ENCODE data around the gene OR2T29. TPM values are rescaled to one million over a fixed set of nuclear protein-coding genes. Genes with fewer than 3 reads are reported as not detected.
"Not testable (repeated sequence)": the region's sequence is repeated elsewhere in the genome, so short reads cannot be mapped to it uniquely, and the experiment has no call there.

Gene OR2T29
- total and polyA plus RNA-seq, 11 donors: not detected

DNA sequence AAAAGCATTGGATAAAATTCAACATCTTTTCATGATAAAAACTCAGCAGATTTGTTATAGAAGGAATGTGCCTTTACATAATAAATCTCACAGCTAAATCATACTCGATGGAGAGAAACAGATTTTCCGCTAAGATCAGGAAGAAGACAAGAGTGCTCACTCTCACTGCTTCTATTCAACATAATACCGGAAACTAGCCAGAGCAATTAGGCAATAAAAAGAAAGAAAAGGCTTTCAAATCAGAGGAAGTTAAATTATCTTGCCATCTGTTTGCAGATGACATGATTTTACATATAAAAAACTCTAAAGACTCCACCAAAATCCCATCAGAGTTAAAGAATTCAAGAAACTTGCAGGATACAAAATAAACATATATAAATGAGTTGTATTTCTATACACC, 8.2 kb upstream of the OR2T29 start:
- H3K4me3 ChIP-seq; H3K27me3 ChIP-seq; intact Hi-C loops (cut with DNase I); ATAC-seq; H3K4me1 ChIP-seq; H3K9me3 ChIP-seq; H3K36me3 ChIP-seq; H3K27ac ChIP-seq; DNase-seq: not testable (repeated sequence)
- WGBS, 4 donors: 69 to 86% (median 77%) methylated on average over 3 of the region's 3 CpGs

DNA sequence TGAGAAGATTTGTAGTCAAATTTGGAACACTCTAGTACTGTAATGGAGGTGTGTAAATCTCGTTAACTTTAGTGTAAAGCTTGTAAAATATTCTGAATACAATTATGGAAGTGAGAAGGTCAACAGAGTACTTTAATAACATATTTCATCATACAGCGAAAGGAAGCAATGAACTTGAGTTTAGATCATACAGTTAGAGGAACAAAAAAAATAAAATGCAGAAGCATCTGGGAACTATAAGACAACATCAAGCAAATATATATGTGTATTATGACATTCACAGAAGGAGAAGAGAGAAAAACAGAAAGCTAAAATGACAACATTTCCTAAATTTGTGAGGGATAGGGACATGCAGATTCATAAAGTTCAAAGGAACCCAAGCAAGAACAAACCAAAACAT, 6.5 kb upstream of the OR2T29 start:
- H3K27me3 ChIP-seq; H3K4me3 ChIP-seq; H3K4me1 ChIP-seq; DNase-seq; ATAC-seq; intact Hi-C loops (cut with DNase I); H3K36me3 ChIP-seq; H3K9me3 ChIP-seq; H3K27ac ChIP-seq: not testable (repeated sequence)
- WGBS, 4 donors: 14 to 66% (median 30%) methylated on average over 2 of the region's 2 CpGs

DNA sequence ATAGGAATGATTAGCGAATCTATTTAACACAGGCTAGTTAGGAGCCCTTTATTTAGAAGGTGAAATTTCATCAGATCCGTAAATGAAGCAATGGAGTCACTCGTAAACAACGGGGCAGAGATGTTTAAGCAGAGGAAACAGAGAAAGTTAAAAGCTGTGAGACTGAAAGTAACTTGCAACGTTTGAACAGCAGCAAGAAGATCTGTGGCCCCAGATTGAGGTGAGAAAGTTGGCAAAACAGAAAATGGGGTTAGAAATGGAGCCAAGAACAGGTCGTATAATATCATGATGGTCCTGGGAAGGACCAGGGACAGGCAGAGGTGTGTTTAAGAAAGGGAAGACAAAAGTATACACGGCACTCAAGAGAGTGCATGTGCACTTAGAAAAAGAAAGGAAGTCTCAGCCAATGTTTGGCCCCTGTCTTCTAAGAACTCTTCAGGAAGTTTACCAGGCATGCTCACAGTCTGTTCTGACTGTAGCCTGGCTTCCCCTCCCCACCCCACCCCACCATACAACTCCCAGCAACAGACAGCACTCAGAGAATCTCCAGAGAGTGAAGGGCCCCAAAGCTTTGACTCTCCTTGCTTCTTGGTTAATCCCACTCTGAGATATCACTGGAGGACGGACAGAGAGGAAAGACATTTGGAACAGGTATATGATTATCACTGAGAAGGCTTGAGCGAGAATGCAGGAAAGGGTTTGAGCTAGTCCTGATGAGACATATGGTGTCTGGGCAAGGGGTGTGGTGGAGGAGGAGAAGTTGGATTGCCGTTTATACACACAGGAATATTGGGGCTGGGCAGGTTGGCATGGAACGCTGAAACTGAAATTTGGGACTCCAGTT, 3.2 kb upstream of the OR2T29 start:
- intact Hi-C loops (cut with DNase I); H3K36me3 ChIP-seq; H3K27me3 ChIP-seq; DNase-seq; ATAC-seq; H3K4me3 ChIP-seq; H3K9me3 ChIP-seq; H3K4me1 ChIP-seq; H3K27ac ChIP-seq: not testable (repeated sequence)
- WGBS, 4 donors: 61 to 72% (median 68%) methylated on average over 11 of the region's 11 CpGs

DNA sequence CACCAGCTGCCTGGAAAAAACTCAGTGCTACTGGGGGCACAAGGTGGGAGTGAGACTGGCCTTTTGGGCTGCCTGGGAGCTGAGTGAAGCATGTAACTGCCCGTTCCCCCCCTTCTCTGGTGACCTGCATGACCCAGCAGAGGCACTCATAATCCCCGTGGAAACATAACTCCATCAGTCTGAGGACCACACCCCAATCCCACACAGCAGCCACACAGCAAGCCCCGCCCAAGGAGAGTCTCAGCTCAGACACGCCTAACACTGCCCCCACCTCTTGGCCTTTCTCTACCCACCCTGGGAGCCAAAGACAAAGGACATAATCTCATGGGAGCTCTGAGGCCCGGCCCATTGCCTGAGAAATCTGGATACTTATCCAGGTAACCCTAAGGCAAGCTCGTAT, 11.5 kb downstream of the OR2T29 start:
- no CpG with 5 or more reads among the region's 6 CpGs for WGBS, 4 donors
- H3K36me3 ChIP-seq; H3K4me1 ChIP-seq; H3K9me3 ChIP-seq; DNase-seq; H3K4me3 ChIP-seq; H3K27me3 ChIP-seq; H3K27ac ChIP-seq; ATAC-seq; intact Hi-C loops (cut with DNase I): not testable (repeated sequence)

DNA sequence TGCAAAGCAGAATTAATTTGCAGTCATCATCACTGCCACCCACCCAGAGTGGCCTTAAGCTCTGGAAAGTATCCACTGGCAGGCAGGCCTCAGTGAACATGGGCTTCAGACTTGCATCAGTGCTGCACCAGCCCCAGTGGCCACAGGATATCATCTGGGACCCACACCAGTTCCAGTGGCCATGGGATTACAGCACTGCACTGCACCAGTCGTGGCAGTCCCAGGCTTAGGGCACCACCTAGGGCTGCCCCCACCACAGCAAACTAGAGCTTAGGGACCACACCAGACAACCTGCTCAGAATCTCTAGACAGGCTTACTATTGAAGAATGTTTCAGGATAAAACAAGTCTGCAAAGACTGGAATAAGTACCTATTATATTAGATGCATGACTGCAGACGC, 15.2 kb downstream of the OR2T29 start:
- ATAC-seq; H3K27ac ChIP-seq; H3K4me3 ChIP-seq; DNase-seq; H3K9me3 ChIP-seq; H3K36me3 ChIP-seq; H3K27me3 ChIP-seq; intact Hi-C loops (cut with DNase I); H3K4me1 ChIP-seq: not testable (repeated sequence)
- WGBS, 4 donors: no CpG with 5 or more reads among the region's 2 CpGs

DNA sequence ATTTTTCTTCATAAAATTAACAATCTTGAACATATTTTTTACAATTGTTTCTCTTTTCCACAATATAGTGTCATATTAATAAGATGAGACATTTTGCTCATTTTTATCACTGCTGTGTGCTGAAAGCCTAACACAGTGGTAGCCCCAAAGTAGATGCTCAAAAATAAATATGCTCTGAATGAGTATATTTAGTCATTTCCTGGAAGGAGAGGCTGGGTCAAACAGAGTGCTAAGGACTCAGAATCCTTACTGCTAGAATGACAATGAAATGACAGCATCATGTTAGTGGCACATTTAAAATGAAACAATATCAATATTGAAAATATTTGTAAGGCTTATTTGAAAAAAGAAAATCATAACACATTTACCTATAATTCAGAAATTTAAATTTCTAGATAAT, 25.1 kb downstream of the OR2T29 start:
- H3K27ac ChIP-seq; H3K36me3 ChIP-seq; ATAC-seq; H3K9me3 ChIP-seq; DNase-seq; intact Hi-C loops (cut with DNase I); H3K4me3 ChIP-seq; H3K4me1 ChIP-seq; H3K27me3 ChIP-seq: not testable (repeated sequence)

DNA sequence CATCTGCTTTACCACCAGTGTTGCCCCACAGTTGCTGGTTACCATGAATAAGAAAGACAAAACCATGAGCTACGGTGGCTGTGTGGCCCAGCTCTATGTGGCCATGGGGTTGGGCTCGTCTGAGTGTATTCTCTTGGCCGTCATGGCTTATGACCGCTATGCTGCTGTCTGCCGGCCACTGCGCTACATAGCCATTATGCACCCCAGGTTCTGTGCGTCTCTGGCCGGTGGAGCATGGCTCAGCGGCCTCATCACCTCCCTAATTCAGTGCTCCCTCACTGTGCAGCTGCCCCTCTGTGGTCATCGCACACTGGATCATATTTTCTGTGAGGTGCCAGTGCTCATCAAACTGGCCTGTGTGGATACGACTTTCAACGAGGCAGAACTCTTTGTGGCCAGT, 40.7 kb downstream of the OR2T29 start:
- Histone ChIP-seq H3K4me1 (no peaks in the 10 kb centered on the region), H3K27me3 (no peaks in the 10 kb centered on the region), H3K27ac (no peak overlapping the region), H3K36me3 (no peaks in the 10 kb centered on the region), H3K9me3 (peaks cover 0 to 13% (median 0%) of the 10 kb centered on the region in 12 donors), H3K4me3 (no peak overlapping the region)
- ATAC-seq (no peak), DNase-seq (no peak)
- TF ChIP-seq POLR2A (IDR thresholded peaks at IDR 0.05): no peak
- TF ChIP-seq, protein P1, sequence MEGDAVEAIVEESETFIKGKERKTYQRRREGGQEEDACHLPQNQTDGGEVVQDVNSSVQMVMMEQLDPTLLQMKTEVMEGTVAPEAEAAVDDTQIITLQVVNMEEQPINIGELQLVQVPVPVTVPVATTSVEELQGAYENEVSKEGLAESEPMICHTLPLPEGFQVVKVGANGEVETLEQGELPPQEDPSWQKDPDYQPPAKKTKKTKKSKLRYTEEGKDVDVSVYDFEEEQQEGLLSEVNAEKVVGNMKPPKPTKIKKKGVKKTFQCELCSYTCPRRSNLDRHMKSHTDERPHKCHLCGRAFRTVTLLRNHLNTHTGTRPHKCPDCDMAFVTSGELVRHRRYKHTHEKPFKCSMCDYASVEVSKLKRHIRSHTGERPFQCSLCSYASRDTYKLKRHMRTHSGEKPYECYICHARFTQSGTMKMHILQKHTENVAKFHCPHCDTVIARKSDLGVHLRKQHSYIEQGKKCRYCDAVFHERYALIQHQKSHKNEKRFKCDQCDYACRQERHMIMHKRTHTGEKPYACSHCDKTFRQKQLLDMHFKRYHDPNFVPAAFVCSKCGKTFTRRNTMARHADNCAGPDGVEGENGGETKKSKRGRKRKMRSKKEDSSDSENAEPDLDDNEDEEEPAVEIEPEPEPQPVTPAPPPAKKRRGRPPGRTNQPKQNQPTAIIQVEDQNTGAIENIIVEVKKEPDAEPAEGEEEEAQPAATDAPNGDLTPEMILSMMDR (IDR thresholded peaks at IDR 0.05): no peak
- intact Hi-C loops (cut with DNase I): no loop called here
- 79 to 88% (median 82%) methylated on average over 9 to 12 of the region's 12 CpGs for WGBS, 4 donors

DNA sequence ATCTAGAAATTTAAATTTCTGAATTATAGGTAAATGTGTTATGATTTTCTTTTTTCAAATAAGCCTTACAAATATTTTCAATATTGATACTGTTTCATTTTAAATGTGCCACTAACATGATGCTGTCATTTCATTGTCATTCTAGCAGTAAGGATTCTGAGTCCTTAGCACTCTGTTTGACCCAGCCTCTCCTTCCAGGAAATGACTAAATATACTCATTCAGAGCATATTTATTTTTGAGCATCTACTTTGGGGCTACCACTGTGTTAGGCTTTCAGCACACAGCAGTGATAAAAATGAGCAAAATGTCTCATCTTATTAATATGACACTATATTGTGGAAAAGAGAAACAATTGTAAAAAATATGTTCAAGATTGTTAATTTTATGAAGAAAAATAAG, 52.4 kb downstream of the OR2T29 start:
- H3K27ac ChIP-seq; ATAC-seq; H3K36me3 ChIP-seq; H3K9me3 ChIP-seq; H3K4me3 ChIP-seq; intact Hi-C loops (cut with DNase I); H3K27me3 ChIP-seq; H3K4me1 ChIP-seq; DNase-seq: not testable (repeated sequence)

DNA sequence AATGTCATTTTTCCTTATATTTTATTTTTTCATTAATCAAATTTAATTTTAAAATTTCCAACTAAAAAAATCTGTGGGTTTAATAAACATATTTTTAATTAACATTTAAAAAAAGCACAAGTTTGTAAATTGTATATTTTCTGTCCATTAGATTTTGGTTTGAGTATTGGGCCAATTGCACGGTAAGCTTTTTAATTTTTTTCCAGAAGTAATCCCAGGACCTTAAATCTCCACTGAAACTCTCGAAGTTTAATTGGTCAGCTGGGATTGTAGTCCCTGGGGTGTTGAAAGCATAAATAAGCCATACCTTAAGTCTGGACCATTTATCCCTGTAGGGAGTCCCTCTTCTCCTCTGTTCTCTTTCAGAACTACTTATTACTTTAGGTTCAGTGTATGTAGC, 54.8 kb downstream of the OR2T29 start, which contains the start of gene OR2G6:
Gene OR2G6, plus strand, starts transcription at position 301 of the 400 bp plus-strand sequence. CDS start 13,574 bp downstream, outside the sequence.
- H3K36me3 ChIP-seq; H3K9me3 ChIP-seq; DNase-seq; H3K27ac ChIP-seq; H3K27me3 ChIP-seq; H3K4me1 ChIP-seq; intact Hi-C loops (cut with DNase I); H3K4me3 ChIP-seq; ATAC-seq: not testable (repeated sequence)
- no CpG with 5 or more reads among the region's 2 CpGs for WGBS, 4 donors

All from heart left ventricle (tissue), 16 donors.